Brain microvascular endothelial cell (primary cell): ENCODE data around the gene CPA5.

Experiments used
- DNase-seq: peaks from one replicate; pipeline ENCODE4 v3.0.0-alpha.2; 2020
- H3K27ac ChIP-seq: fragments of 250-450 bp; sonication (Bioruptor Pico); 2 replicates; pipeline ENCODE4 v1.5.1; 2020; ENCODE audit warnings: mild to moderate bottlenecking, moderate library complexity
- H3K27me3 ChIP-seq: fragments of 250-450 bp; sonication (Bioruptor Pico); replicated peaks from 2 replicates; pipeline ENCODE4 v1.5.1; 2020; ENCODE audit warnings: mild to moderate bottlenecking
- H3K36me3 ChIP-seq: fragments of 250-450 bp; sonication (Bioruptor Pico); replicated peaks from 2 replicates; pipeline ENCODE4 v1.5.1; 2020; ENCODE audit warnings: mild to moderate bottlenecking
- H3K4me3 ChIP-seq: 2 replicates; pipeline ENCODE4 v1.5.1; 2011; ENCODE audit warnings: low read depth, mild to moderate bottlenecking, control low read depth, low read length, moderate library complexity
- CTCF ChIP-seq: IDR thresholded peaks from 2 replicates; pipeline ENCODE4 v1.5.1; 2011; ENCODE audit warnings: low read depth, mild to moderate bottlenecking, moderate library complexity, low read length, control low read depth, inconsistent platforms; ENCODE audit errors: missing control alignments
- in situ Hi-C: cut with HindIII; loops from 2 replicates; pipeline ENCODE4 v1.10.0; 2017; ENCODE audit warnings: low sequenced_read_pairs, low pct_ligation_motif_present

Gene CPA5

GRCh38 chr7:130359276-130359857, 14.8 kb downstream of the CPA5 start:
- DNase-seq: no peak
- TF ChIP-seq CTCF: no peak
- H3K27me3 ChIP-seq: no peaks in the 10 kb centered on the region
- no peaks in the 10 kb centered on the region for H3K36me3 ChIP-seq
- H3K4me3 ChIP-seq: no peak overlapping the region
- H3K27ac ChIP-seq: no peak overlapping the region
- in situ Hi-C loops: no loop called here

- H3K36me3 ChIP-seq: no peaks in the 10 kb centered on the region
- no peak for DNase-seq
- TF ChIP-seq CTCF: no peak
- in situ Hi-C loops: no loop called here
- H3K27ac ChIP-seq: no peak overlapping the region
- H3K27me3 ChIP-seq: no peaks in the 10 kb centered on the region
- no peak overlapping the region for H3K4me3 ChIP-seq
Observed at GRCh38 chr7:130360518-130360917, 15.9 kb downstream of the CPA5 start.

- Histone ChIP-seq H3K36me3 (no peaks in the 10 kb centered on the region), H3K27me3 (no peaks in the 10 kb centered on the region), H3K27ac (no peak overlapping the region), H3K4me3 (no peak overlapping the region)
- DNase-seq: no peak
- in situ Hi-C loops: no loop called here
- TF ChIP-seq CTCF: no peak
Observed at GRCh38 chr7:130361681-130362080, 17.1 kb downstream of the CPA5 start.

- no peak overlapping the region for H3K4me3 ChIP-seq
- in situ Hi-C loops: no loop called here
- no peak overlapping the region for H3K27ac ChIP-seq
- H3K27me3 ChIP-seq: no peaks in the 10 kb centered on the region
- TF ChIP-seq CTCF: no peak
- DNase-seq: no peak
- no peaks in the 10 kb centered on the region for H3K36me3 ChIP-seq
Observed at GRCh38 chr7:130362251-130362816, 17.7 kb downstream of the CPA5 start.

- no peaks in the 10 kb centered on the region for H3K27me3 ChIP-seq
- in situ Hi-C loops: no loop called here
- no peaks in the 10 kb centered on the region for H3K36me3 ChIP-seq
- peak overlapping the region; percentile 49 for H3K27ac ChIP-seq
- peak; percentile 95 for DNase-seq
- no peak for TF ChIP-seq CTCF
- no peak overlapping the region for H3K4me3 ChIP-seq
Observed at GRCh38 chr7:130363026-130363847, 18.6 kb downstream of the CPA5 start.
